GM18498 (cell line): Measurements from ENCODE around the gene GABRG3.

Source experiments
- ATAC-seq: cut with Tn5 transposase; IDR thresholded peaks from one replicate; pipeline ENCODE4 v1.9.1; 2021; ENCODE audit warnings: mild to moderate bottlenecking, moderate library complexity; ENCODE audit not compliant: unreplicated experiment

The GABRG3 gene

GRCh38 chr15:27061739-27062138 is 90.8 kb downstream of the GABRG3 start:
- no peak for ATAC-seq

DNA sequence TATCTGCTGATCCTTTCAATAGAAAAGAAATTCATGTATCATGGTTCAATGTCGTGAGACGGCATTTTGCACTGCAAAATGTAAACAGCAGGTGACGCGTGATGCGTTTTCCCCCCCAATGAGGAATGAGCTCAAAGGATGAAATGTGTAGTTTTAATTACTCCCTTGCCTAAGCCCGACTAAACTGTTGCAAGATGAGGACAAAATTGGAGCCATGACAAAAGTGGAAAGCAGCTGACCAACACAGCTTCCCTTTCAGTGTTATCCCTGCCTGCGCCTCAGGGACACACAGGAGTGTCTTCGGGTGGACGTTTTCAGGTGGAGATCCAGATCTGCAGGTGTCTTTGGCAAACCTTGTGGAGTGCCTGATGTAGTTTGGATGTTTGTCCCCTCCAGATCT is 92.0 kb downstream of the GABRG3 start:
- no peak for ATAC-seq

DNA sequence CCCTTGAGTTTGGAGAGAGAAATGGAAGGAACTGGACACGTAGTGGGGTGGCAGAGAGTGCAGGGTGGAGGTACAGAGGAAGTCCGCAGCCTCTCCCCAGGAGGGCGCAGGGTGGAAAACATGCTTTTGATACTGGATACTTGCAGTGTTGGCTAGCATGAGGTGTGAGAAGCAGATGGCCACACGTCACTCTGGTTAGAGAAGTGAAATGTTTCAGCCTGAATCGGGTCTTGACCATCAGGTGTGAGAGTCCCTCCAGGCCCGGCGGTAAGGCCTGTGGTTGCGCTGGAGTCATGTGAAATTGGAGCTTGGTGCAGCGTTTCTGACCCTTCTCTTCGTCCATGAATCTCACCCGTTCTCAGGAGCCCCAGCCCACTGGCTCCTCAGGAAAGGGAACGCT is 93.1 kb downstream of the GABRG3 start:
- no peak for ATAC-seq

DNA sequence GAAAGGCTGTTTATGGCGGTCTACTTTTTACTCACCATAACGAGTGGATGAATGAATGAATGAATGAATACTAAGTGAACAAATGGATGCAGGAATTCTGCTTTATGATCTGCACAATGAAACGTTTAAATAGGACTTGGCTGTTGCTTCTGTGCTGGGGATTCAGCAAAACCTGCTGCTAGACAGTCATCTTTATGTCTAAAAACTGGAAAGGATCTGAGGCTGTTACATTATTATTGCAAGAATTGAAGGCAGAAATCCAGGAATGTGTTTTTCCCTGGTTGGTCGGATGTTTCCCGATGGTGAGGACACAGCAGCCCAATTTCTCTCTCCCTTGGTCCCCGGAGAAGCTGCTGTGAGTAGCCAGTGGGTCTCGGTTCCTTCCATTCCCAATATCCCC is 94.2 kb downstream of the GABRG3 start:
- ATAC-seq = no peak

GRCh38 chr15:27065785-27066184 is 94.8 kb downstream of the GABRG3 start:
- no peak for ATAC-seq

GRCh38 chr15:27066446-27066845 is 95.5 kb downstream of the GABRG3 start:
- ATAC-seq = no peak

GRCh38 chr15:27067175-27067574 is 96.2 kb downstream of the GABRG3 start:
- no peak for ATAC-seq

DNA sequence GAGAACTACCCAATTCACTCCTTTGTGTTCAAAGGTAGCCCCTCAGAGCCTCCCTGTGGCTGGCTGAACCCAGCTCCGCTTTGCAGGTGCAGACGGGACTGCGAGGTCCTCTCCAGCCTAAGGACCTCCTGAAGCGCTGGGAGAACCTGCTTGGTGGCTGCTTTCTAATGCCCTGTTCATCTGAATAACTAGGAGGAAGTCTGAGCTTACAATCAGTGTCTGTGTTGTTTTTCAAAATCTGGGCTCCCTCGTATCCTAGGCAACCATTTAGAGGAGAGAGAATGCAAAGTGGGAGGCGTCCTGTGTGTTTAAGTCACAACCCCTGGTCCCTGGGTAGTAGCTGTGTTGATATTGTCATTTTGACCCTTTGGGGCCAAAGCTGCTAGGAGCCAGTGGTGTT is 99.9 kb downstream of the GABRG3 start:
- ATAC-seq = no peak

GRCh38 chr15:27074179-27074578 is 103.2 kb downstream of the GABRG3 start:
- ATAC-seq = no peak

DNA sequence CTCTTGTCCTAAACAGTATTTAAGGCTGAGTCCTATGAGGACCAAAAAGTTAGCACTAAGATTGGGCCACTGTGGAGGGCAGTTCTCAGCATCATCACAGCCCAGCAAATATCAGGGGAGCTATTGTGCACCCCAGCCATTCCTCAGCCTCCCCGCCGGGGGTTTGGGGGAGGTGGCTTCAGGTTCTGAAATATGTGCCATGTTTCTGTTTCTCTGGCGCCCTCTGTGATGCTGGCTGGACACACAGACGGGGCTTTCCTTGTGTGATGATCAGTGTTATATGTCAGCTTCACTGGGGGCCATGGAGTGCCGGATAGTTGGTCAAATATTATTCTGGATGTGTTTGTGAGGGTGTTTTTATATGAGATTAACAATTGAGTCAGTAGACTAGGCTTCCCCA is 106.8 kb downstream of the GABRG3 start:
- ATAC-seq = no peak

DNA sequence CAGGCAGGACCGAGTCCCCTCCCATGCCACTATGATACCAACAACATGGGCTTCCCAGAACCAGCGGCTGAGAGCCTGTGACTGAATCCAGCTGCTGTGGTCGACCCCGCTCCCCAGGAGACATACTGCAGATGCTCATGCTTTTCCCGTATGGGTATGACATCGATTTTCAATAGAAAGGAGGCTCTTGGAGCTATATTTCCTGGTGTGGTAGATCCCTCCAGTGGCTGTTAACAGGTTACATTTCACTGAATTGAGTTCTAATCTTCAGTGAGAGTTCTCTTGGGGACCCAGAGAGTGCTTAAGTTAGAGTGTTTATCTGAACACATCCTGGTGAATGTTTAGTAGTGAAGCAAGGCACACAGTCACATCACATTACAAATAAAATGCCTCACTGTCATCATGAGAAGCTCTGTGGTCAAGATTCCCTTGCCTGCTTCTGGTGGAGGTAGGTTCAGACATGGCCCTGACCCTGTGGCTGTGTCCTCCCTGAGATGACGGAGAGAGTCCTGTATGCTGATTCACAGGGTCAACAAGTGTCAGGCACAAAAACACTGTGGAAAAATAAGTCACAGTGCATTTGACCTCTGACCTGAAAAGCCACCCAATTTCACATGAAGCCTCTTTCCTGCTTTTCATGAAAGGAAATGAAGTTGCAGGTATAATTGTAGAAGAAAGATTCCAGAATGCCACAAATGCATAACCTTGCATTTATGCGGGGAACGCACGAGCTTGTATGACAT is 110.9 kb downstream of the GABRG3 start:
- no peak for ATAC-seq

DNA sequence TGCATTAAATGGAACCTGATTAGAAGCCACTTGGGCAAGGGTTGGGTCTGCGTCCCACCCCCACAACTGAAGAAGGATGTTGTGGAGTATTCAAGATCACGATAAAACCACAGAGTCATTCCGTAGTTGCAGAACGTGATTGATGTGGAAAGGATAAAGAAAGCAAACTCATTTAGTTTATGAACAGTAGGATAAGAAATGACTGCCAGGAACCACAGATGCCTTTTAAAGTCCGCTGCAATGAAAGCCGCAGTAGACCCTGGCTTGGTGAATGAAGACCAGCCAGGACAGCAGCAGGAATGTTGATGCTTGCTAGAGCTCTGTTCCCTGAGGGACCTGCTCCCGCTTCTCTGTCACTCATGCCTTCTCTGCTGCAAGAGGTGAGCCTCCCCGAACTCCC is 111.5 kb downstream of the GABRG3 start:
- ATAC-seq = no peak

- no peak for ATAC-seq
These were observed 113.9 kb downstream of the GABRG3 start for GRCh38 chr15:27084844-27085243.

DNA sequence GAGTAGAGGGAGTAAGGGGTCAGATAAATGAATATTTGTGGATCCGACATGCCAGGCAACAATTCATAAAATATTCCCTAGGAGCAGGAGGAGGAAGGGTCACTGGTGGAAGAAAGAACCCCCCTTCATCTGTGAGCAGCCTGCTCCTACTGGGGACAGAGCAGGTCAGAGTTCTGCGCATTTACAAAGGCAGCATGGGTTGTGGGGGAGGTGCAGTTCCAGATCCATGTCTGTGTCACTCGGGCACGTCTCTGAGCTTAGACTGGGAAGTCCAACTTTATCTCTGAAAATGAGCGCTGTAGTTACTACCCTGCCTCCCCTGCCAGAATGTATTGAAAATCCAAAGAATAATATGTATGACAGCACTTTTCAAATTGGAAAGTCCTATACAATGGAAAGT is 115.2 kb downstream of the GABRG3 start:
- no peak for ATAC-seq

GRCh38 chr15:27086805-27087204 is 115.8 kb downstream of the GABRG3 start:
- ATAC-seq = no peak

DNA sequence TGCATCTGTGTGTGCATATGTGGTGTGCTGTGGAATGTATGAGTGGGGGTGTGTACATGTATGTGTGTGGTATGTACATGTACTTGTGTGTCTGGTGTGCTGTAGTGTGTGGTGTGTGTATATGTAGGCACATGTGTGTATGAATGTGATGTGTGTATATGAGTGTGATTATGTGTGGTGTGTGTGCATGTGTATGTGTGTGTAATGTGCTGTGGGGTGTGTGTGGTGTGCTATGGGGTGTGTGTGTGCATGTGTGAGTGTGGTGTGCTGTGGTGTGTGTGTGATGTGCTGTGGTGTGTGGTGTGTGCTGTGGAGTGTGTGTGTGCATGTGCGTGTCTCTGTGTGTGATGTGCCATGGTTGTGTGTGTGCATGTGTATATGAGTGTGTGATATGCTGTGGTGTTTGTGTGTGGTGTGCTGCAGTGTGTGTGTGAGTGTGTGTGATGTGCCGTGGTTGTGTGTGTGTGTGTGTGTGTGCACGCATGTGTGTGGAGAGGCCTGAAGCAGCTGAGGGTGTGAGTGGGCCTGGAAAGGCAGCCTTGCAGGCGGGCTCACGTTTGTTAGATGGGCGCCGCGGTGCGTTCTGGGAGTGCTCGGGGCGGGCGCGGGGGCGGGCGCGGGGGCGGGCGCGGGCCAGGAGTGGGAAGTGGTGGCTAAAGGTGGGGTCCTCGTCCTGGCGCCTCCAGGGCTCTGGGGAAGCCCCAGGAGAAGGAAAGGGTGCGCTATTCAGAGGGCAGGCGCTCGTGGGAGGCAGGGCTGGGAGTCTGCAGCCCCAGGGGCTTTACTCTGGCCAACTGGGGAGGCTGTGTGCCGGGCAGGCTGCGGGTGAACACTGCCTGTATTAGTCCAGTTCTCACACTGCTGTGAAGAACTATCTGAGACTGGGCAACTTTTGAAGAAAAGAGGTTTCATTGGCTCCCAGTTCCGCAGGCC is 116.9 kb downstream of the GABRG3 start:
- no peak for ATAC-seq

DNA sequence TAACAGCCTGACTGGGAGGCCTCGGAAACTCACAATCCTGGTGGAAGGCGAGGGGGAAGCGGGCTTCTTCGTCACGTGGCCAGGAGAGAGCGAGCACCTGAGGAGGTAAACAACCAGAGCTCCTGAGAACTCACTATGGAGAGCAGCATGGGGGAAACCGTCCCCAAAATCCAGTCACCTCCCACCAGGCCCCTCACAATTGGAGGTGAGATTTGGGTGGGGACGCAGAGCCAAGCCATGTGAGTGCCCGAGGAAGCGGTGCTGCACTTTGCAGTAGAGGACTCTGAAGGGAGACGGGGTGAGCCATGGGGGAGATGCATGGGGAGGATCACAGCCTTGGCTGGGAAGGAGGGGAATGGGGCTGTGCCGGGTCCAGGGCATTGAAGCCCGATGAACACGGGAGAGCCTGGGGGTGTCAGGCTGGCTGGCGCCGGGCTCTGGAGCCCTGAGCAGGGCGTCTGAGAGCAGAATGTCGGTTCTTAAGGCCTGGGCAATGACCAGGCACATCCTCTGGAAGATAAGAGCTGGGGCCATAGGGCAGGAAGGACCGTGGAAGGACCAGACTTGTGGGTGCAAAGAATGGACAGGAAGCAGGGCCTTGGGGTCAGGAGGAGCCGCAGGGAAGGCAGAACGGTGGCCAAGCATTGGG is 117.7 kb downstream of the GABRG3 start:
- no peak for ATAC-seq

DNA sequence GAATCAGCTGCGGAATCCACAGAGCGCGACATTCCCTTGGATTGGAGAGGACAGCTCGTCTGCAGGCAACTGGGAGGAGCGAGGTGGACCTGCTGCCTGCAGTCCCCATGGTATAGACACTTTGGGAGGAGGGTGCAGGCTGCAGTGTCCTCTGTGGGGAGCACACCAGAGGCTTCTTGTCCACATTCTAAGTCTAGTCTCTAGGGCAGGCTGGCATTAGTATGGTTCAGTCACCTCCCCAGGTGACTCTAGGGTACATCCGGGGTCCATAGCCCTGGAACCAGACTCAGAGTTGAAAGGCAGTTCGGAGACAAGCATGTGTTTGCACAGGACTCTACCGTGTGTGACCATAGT is 118.2 kb downstream of the GABRG3 start:
- no peak for ATAC-seq

DNA sequence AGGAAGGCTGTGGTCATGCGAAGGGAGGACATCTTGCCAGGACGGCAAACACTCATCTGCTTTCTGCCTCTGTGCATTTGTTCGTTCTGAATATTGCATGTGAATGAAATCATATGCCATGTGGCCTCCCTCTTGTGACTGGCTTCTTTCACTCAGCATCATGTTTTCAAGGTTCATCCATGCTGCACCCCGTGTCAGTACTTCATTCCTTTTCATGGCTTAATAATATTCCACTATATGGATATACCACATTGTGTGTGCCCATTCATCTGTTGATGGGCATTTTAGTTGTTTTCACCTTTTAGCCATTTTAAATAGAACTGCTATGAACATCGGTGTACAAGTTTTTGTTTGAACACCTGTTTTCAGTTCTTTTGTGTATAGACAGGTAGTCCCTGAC is 118.7 kb downstream of the GABRG3 start:
- no peak for ATAC-seq

DNA sequence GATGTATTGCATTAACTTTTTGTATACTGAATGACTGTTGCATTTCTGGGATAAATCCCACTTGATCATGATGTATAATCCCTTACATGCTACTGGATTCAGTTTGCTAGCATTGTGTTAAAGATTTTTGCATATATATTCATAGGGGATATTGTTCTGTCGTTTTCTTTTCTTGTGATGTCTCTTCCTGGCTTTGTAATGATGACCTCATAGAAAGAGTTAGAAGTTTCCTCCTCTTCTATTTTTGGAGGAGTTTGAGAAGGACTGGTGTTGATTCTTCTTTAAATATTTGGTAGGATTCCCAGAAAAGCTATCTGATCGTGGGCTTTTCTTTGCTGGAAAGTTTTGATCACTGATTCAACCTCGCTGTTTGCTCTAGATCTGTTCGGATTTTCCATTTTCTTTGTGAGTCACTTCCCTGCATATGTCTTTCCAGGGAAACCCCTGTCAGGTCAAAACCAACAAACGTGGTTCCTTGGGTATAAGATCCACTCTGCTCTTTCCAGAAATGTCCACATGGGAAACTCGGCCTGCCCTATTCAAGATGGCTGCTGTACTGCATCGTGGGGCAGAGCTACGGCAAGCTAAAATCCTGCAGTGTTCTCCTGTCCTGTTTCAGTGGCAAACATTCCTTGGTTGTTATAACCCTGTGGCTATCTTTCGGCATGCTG is 120.4 kb downstream of the GABRG3 start:
- no peak for ATAC-seq

GRCh38 chr15:27092390-27092789 is 121.4 kb downstream of the GABRG3 start:
- ATAC-seq = no peak
